ENCODE results near the gene PROB1.
"Not testable (repeated sequence)": the region's sequence is repeated elsewhere in the genome, so short reads cannot be mapped to it uniquely, and the experiment has no call there.

PROB1 gene

GRCh38 chr5:139394654-139395566 lies at the start of gene PROB1:
PROB1 (minus strand) TSS chr5:139395104; CDS start chr5:139395081, 23 bp downstream.
- no peak for DNase-seq

GRCh38 chr5:139443831-139444453 lies 49.0 kb upstream of the PROB1 start:
- no peak for DNase-seq

- not testable (repeated sequence) for DNase-seq
These were observed 45.5 kb upstream of the PROB1 start for GRCh38 chr5:139440416-139440815.

- peak; percentile 82 for DNase-seq
These were observed 44.4 kb upstream of the PROB1 start, which contains the start of gene DNAJC18 for GRCh38 chr5:139439013-139439903. DNAJC18 (minus strand) TSS chr5:139439525; CDS start chr5:139439445, 80 bp downstream.

- DNase-seq = no peak
These were observed 43.8 kb upstream of the PROB1 start for GRCh38 chr5:139438707-139439012.

- no peak for DNase-seq
These were observed 40.8 kb upstream of the PROB1 start for GRCh38 chr5:139435676-139436075.

GRCh38 chr5:139431706-139432105 lies 36.8 kb upstream of the PROB1 start:
- no peak for DNase-seq

- DNase-seq = no peak
These were observed 35.1 kb upstream of the PROB1 start for GRCh38 chr5:139430015-139430414.

- no peak for DNase-seq
These were observed 31.4 kb upstream of the PROB1 start for GRCh38 chr5:139426203-139426885.

GRCh38 chr5:139425497-139425896 lies 30.6 kb upstream of the PROB1 start:
- DNase-seq = no peak

- peak; percentile 1 for DNase-seq
These were observed 27.5 kb upstream of the PROB1 start for GRCh38 chr5:139422307-139422893.

- DNase-seq = no peak
These were observed 24.6 kb upstream of the PROB1 start for GRCh38 chr5:139419226-139420192.

- no peak for DNase-seq
These were observed 23.9 kb upstream of the PROB1 start for GRCh38 chr5:139418793-139419192.

GRCh38 chr5:139417214-139417613 lies 22.3 kb upstream of the PROB1 start:
- DNase-seq = peak; percentile 16

- DNase-seq = no peak
These were observed 21.7 kb upstream of the PROB1 start for GRCh38 chr5:139416651-139417050.

- DNase-seq = no peak
These were observed 21.0 kb upstream of the PROB1 start for GRCh38 chr5:139415869-139416268.

GRCh38 chr5:139415221-139415861 lies 20.4 kb upstream of the PROB1 start:
- peak; percentile 52 for DNase-seq

- DNase-seq = no peak
These were observed 19.8 kb upstream of the PROB1 start for GRCh38 chr5:139414581-139415130.

- no peak for DNase-seq
These were observed 19.1 kb upstream of the PROB1 start for GRCh38 chr5:139413963-139414362.

- no peak for DNase-seq
These were observed 18.2 kb upstream of the PROB1 start for GRCh38 chr5:139413153-139413552.
